ENCODE data around the gene PPM1F.
"Not testable (repeated sequence)": the region's sequence is repeated elsewhere in the genome, so short reads cannot be mapped to it uniquely, and the experiment has no call there.

Gene PPM1F

DNA sequence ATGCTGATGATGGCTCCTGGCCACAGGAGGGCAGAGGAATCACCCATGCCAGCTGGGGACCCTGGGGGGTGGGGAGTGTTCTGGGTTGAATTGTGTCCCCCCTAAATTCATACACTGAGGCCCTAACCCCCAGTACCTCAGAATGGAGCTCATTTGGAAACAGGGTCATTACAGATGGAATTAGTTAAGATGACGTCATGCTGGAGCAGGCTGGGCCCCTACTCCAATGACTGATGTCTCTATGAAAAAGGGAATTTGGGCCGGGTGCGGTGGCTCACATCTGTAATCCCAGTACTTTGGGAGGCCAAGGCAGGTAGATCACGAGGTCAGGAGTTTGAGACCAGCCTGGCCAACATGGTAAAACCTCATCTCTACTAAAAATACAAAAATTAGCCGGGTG, 12.7 kb downstream of the PPM1F start:
- not testable (repeated sequence) for DNase-seq

DNA sequence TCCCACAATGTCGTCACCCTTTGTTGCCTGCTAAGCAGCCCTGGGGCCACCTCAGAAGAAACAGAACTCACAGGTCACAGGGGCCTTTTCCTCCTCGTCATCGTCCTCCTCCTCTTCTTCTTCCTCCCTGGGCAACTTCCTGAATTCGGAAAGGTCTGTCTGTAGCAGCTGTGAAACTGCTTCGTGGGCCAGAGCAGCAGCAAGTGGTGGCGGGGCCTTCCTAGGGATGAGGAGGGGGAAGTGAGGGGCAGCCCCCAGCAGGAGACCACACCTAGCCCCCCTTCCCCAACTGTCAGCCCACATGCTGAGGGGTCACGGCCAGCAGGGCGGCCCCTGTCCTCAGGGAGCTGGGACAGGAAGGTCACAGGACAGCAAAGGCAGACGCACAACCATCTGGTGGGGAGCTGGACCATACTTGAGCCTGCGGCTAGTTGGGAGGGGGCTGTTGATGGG, 13.2 kb downstream of the PPM1F start:
- peak; percentile 25 to 53 for DNase-seq

DNA sequence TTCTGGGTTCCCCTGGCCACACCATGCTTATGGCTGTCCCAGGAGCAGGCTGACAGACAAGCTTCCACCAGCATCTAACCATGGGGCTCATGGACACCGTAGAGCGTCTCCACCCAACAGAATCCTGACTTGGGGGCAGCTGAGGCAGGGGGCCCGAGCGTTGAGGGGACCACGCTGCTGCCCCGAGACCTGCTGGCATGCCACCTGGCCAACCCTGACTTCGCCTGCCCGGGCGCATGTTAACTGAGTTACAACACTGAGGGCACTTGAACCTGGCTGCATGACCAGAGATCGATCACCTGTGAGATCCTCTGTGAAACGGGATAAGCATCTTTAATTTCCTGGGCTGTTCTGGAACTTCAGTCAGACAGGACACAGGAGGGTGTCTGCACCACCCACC, 13.7 kb downstream of the PPM1F start:
- no peak for DNase-seq

DNA sequence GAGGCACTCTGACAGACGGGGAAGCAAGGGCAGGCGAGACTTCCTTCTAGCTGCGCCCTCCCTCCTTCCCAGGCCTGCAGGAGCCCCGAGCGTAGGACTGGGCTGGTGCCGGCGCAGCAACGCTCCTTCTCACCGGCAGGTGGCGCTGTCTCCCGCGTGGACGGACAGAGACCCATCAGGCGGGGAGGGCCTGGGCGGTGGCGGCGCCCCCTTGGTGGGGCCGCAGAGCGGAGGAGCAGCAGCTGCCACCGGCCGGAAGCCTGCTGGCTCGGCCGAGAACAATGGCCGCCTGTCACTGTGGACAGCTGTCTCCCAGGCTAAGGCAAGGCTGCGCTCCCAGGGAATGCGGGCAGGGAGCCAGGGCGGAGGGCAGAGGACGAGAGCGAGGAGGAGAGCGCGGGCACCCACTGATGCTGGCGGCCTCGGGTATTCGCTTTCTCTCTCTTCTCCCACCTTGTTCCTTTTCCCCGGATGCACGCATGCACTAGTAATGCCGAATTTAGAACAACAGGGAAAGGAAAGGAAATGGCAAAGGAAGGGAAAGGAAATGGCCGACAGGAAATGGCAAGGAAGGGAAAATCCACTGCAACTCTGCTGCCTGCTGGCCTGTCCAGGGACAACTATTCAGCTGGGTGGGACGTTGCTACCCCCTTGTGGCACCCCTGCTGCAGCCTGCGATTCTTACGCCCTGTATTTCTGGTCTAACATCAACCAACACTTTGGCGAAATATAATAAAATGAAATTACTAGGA, 14.4 kb downstream of the PPM1F start:
- DNase-seq: peak; percentile 94 to 95

DNA sequence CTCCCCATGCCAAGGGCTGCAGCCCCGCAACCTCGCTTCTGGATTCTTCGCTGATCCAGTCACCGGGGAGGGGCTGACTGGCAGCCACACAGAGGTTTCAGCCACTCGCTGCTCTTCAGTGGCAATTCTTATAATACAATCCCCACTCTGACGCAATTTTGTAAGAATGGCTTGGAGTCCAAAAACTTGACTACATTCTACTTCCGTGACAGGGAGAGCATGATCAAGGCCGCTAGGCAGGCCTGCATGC, 14.9 kb downstream of the PPM1F start:
- DNase-seq: no peak

DNA sequence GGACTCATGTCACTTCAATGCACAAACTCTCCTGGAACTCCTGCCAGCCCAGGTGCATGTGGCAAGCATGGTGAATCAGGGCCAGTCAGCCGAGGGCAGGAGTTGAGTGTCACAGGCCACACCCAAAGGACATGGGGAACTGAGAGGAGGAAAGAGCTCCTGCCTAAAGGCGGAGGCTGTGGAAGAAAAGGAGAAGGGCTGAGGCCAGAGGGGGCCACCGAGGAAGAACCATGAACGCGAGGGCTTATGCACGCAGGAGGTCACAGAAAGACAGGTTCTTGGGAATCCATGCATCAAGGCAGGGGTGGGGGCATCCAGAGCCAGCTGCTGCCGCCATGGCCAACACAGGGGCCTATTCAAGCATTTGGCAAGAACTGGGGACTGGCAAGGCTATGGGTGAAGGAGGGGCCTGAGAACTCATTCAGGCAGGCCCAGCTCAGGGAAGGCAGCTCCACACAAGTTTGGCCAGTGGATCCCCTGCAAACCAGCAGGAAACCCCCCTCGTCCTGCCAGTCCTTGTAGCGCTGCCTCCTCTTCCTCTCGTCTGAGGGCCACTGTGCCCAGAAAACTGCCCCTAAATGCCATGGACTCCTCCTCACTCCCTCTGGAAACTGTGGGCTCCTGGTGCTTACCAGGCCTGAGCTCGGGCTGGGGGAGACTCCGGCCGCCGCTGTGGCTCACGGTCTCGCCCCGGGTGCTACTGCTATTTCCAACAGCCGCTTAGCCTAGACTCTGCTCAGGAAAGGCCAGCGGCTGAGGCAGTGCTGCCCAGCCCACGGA, 15.4 kb downstream of the PPM1F start:
- no peak for DNase-seq

DNA sequence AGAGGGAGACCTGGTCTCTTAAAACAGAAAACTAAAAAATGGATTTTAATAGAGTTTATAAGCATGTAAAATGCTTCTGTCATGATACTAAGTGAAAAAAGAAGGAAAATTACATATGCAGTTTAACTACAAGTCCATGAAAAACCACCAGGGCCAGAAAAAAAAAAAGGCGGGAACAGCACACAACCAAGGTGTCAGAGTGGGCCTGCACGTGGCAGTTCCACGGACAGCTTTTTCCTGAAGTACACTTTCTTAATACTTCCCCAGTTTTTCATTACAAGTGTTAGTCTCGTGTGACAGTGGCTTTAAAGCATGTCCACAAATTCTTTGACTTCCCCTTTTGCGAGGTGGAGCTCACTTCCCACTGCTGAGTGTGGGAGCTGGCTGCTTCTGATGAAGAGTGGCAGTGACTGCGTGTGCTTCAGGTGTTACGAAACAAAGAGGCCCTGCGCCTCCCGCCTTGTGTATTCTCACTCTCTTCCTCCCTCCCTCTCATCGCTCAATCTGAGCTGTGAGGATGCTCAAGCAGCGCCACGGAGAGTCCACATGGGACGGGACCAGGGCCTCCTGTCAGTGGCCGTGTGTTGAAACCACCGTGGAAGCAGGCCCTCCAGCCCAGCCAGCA, 16.4 kb downstream of the PPM1F start:
- peak; percentile 87 to 88 for DNase-seq

DNA sequence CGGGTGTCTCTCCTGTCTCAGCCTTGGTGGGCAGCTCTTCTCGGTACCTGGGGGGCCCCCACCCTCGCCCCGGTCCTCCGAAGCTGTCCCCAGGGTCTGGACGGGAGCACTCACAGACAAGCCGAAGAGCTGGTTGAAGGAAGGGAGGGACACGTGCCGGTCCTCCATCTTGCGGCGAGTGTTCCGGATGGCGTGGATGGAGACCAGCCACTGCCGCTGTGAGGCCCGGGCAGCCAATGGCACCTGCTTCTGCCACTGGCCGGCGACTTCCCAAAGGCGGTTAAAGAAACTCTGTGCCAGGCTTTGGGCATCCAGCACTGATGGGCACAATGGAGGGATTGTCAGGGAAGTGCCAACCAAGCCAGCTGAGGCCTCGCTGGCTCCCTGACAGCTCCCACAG, 18.7 kb downstream of the PPM1F start:
- DNase-seq: no peak

DNA sequence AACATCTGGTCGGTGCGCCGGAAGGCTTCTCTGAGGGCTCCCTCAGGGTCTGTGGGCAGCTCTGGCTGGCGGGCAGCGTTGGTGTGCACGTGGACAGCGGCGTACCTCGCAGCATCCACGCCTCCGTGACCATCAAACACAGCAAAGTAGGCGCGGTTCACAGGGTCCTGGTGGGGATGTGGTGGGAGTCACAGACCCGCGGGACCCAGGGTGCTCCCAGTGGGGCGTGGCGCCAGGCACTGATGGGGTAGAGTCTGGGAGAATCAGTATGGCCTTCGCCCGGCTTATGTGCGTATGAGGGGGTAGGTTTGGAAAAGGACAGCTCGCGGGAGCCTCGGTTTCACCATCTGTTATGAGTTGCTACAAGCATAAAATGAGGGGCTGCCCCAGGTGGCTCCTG, 19.2 kb downstream of the PPM1F start:
- no peak for DNase-seq

DNA sequence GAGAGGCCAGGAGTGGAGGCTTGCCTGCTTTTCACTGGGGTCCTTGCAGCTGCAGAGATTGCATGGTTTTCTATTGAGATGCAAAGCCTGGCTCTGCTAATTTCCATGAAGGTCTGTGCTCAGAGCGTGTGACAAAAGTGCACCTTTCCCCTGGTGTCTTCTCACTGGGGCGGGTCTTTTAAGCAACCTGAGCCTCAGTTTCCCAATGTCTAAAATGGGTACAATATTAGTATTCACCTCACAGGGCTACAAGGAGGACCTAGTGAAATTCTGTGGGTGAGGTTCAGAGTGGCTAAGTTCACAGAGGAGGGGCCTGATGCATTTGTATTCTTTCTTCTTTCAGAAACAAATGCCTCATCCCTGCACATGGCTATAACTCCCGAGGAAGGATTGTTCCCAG, 20.3 kb downstream of the PPM1F start:
- no peak for DNase-seq

DNA sequence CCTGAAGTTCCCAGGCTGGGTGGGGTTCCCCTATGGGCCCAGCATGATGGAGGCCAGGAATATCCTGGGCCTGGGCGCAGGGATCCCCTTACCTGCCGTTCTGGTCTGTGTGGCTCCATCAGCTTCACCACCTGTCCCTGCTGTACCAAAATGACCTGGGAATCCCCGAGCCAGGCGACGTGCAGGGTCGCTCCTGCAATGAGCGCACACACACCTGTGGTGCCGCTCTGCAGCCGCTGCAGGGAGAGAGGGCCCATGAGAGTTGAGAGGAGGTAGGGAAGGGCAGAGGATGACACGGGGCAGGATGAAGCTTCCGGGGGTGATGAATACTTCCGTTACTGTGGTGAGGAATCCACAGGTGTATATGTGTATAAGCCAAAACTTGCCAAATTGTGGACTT, 21.6 kb downstream of the PPM1F start:
- no peak for DNase-seq

DNA sequence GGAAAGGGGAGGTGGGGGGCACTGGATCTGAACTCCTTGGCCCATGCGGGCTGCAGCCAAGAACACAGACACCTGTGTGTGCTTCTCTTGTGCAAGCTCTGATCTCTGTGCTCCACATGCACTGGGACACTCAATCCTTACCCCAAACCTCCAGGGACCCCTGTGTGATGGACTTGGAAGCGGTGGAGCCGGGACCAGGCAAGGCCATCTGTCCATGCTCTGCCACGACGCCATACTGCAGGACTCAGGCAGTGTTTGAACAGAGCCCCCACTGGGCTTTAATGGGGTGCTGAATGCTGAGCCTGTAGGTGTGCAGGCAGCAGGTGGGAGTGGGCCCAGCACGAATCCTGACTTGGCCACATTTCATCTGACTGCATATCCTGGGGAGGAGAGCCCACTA, 23.4 kb downstream of the PPM1F start:
- no peak for DNase-seq

DNA sequence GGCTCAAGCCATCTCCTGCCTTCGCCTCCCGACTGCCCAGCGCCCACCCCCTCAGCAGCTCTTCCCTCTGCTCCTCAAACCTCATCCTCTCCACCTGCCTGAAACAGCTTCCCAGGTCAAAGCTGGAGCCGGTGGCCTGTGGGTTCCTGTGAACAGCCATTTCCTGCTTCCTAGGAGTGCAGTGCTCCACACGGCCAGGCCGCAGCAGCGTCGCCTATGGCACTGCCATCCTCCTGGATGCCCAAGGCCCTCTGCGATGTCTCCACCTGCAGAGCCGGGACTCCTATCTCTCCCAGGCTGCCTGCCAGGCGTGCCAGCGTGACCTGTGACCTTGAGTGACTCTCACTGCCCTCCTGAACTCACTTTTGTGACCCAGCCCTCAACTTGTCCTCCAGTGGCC, 24.6 kb downstream of the PPM1F start:
- DNase-seq: no peak

DNA sequence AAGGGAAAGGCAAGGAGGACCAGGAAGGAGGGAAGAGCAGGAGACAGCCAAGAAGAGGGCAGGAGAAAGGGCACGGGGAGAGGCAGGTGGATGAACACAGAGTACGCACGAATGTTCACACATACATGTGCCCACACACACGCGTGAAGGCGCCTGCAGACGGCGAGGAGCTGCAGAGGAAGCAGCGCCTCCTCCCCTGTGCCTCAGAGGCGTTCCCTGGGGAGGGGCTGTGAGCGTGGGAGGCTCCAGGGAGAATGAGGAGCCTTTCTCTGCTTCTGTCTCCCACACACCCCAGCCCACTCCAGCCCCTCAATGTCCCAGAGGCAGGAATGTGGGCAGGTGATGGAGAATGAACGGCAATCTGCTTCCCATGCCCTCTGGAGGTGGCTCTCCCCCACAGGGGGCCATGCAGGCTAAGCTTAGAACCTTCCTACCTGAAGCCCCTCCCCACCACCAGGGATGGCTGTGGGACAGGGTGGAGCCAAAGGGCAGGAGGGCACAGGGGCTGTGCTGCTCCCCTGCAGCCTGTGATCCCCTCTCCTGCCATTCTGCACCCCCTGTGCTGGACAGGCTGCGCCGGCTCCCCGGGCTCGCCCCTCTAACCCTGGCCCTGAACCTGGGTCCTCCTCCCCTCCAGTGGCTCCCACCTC, 25.3 kb downstream of the PPM1F start:
- DNase-seq: no peak

DNA sequence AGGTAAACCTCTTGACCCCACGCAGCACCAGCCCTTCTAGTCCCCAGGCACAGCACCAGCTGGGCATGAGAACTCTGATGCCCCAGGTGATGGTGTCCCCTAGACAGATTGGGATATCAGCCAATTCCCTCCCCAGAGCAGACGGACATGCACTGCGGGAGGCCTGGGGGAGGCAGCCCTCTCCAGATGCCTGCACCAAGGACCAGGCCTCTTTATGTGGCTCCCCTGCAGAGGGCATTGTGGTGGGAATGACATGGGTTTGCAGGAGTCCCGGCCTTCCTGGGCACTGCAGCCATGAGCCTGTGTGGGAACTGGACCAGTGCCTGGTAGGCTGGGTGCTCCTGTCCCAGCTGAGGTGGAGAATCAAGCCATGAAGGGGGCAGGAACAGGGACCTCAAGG, 25.9 kb downstream of the PPM1F start:
- no peak for DNase-seq

DNA sequence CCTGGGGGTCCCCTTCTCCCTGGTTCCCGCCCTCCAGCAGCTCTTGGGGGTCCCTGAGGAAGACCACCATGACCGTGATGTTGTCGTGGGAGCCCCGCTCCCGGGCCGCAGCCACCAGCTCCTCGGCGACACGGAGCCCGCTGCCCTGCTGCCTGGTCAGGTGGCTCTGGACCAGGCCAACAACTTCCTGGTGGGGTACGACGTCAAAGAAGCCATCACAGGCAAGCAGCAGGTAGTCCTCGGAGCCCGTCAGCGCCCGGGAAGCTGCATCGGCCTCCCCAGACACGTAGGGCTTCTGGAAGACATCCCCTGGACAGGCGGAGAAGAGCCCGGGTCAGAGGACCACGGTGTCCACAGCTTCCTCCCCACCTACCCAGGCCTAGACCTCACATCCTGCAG, 29.5 kb downstream of the PPM1F start:
- DNase-seq: no peak

DNA sequence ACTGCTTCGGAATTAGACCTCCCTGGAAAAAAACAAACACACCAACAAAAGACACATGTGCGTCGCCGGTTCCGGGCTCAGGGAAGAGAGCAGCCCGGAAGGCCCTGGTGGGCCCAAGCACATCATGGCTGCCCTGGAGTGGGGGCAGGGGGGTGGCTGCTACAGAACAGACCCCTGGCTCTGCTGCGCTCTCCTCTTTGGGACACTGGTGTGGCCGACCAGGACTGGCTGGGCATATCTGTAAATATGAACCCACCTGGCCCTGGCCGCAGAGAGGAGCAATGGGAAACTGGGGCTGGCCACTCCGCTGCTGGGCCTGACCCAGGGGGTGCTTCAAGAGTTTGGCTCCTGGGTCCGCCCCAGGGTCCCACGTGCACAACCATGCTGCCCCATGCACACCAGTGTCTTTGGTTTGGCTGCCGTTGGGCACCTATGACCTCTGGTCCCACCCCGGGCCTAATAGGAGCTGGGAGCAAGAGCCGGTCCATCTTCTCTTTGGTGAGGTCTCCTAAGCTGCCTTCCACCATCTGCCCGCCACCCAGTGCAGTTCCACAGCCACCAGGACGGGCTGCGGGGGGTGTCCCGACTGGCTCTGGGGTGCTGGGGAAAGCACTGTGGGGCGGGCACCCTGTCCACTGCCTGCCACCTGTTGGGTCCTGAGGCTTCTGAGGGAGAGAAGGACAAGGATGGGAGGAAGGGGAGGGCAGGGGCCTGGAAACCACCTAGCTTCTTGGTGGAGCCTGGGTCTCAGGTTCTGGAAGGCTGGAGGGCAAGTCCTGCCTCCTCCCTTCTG, 30.1 kb downstream of the PPM1F start:
- no peak for DNase-seq

DNA sequence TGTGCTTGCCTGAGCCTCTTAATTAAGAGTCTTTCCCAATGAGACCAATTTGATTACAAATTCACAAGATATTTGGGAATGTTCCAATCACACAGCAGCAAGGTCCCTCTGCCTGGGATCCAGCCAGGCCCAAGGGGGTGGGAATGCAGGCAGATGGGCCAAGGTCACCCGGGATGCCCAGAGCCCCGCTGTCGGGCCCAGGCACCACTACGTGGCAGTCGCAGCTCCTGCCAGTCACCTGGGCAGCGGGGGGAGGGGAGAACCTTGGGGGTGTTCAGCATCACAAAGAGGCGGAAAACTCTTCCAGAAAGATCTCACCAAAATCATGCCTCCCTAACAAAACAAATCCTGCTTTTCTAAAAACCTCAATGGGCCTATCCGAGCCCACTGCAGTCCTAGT, 30.9 kb downstream of the PPM1F start:
- no peak for DNase-seq

DNA sequence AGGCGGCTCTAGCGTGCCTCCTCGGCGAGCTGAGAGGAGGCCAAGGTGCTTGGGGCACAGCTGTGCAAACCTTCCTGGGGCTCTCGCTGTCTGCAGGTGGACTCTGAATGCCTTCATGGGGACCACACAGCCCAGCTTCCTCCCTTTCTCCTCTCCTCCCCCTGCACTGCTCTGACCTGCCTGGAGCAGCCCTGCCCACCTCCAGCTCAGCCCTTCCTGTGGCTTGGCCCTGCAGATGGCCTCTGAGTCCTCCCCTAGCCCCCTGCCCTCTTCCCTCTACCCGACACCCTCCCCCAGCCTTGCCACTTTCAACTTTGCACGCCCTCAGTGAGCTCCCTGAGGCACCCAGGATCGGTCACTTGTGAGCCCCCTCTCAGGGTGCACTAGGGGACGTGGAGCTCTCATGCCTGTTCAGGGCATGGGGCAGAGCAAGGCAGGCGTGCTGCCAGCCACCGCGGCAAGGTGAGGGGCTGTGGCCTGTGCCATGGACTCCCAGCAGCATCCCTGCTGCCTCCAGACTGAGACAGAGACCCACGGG, 31.4 kb downstream of the PPM1F start:
- DNase-seq: no peak

DNA sequence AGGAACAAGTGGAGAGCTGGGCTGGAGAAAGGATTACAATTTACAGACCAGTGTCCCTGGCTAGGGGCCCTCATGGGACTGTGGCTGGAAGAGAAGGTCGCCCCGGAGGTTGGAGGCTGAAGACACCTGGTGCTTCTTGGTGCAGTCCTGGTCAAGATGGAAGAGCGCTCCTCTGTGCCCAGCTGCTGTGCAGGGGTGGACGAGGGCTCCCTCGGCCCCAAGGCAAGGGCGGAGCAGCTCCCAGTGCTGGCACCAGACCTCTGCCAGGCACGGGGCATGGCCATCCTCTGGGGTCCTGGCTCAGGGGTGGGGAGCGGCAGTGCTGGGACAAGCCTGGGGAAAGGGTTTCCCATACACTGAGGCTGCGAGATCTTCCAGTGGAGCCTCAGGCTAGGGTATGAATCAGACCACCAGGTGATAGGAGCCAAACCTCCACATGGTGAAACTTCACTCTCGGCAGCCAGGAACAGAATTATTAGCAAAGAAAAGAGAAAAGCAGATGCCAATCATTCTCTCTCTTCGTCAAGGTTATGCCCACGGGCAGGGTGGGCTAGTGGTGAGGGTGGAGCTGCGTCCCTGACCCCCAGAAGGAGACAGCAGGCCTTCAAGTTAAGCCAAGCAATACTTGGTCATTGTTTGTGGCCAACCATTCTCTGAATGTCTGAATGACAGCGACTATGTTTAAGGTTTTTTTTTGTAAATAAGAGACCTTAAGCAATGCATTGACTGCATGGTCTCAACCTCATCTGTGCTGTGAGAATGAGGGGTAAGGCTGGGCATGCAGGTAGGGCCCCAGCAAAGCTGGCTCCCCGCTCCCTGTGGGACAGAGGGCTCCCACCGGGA, 32.1 kb downstream of the PPM1F start:
- DNase-seq: no peak

DNA sequence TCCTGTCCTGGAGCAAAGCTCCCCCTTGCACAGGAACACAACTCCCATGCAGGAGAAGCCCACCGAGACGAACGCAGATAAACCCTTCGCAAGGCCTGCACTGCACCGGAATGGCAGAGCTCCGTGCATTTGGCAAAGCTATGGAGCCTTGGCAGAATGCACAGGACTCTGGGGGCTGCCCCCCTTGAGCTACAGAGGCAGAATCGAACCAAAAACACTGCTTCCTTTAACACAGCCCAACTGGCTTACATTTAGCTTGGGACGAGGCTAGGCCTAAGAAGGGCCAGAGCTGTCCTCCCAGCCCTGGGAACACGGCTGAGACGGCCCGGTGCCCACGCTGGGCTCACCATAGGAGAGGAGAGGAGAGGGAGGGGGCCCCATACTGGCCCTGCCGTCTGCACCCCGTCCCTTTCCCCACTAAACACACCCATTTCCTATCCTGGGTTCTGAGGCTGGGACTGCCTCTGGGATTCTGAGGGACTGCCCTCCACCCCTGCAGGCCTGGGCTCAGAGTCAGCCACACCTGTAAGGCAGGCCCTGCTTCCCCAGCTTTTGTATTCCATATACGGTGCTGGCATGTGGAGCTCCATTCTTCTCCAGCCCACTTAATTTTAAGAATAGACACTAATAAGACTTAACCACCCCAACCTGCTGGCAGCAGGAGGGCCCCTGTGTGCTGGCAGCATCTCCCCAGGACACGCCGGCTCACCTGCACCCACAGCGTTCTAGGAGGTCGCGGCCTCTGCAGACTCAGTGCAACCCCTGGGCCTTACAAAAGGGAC, 32.9 kb downstream of the PPM1F start:
- DNase-seq: no peak

Data from AML-193 (cell line).